GM21390 (cell line): Measurements from ENCODE around the gene GUSB.
"Not testable (repeated sequence)": the region's sequence is repeated elsewhere in the genome, so short reads cannot be mapped to it uniquely, and the experiment has no call there.

Source experiments
- ATAC-seq: cut with Tn5 transposase; IDR thresholded peaks from one replicate; pipeline ENCODE4 v1.9.1; 2021; ENCODE audit not compliant: unreplicated experiment

Gene GUSB

DNA sequence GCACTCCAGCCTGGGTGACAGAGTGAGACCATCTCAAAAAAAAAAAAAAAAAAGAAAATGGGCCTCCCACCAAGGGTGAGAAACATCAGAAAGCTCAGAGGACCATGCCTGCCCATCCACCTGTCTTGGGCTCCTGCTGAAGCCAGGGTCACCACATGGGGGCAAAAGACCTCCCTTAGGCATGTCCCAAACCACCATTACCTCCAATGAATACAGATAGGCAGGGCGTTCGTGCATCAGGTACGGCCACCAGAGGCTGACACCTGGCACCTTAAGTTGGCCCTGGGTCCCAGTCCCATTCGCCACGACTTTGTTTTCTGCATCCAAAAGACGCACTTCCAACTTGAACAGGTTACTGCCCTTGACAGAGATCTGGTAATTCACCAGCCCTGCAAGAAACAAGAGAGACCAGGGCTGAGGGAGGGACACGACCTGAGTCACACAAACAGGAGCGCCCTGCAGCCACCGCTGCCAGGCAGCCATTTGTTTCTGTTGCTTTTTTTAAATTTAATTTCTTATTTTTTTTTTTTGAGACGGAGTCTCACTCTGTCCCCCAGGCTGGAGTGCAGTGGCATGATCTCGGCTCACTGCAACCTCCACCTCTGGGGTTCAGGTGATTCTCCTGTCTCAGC, 6.1 kb downstream of the GUSB start:
- no peak for ATAC-seq

DNA sequence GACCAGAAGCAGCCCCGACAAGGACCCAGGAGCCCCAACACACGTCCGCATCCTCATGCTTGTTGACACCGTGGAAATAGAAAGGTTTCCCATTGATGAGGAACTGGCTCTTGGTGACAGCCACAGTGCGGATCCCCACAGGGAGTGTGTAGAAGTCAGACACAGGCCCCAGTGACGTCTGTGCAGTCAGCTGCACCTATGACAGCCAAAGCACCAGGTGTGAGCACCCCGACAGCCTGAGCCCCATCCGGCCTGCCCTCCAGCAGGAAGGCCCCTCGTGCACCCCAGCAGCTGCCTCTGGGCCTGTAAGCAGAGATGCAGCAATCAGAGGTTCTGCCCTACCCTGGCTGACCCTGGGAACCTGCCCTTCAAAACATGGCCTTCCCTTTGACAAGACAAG, 7.1 kb downstream of the GUSB start:
- ATAC-seq, result no peak

DNA sequence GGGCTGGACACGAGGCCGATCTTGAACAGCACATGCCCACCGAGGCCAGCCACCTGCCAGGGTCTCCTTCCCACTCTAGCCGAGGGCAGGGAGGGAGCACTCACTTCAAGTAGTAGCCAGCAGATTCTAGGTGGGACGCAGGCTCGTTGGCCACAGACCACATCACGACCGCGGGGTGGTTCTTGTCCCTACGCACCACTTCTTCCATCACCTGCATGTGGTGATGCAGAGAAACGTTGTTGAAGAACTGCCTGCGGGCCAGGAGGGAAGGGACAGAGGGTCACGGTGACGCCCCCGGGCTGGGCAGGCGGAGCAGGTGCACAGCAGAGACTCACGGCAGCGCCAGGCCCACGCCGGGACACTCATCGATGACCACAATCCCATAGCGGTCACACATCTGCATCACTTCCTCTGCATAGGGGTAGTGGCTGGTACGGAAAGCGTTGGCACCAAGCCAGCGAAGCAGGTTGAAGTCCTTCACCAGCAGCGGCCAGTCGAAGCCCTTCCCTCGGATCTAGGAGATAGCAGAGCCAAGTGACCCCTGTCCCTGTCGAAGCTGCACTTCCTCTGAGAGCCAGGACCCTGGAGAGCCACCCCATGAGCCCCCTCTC, 7.7 kb downstream of the GUSB start:
- no peak for ATAC-seq

DNA sequence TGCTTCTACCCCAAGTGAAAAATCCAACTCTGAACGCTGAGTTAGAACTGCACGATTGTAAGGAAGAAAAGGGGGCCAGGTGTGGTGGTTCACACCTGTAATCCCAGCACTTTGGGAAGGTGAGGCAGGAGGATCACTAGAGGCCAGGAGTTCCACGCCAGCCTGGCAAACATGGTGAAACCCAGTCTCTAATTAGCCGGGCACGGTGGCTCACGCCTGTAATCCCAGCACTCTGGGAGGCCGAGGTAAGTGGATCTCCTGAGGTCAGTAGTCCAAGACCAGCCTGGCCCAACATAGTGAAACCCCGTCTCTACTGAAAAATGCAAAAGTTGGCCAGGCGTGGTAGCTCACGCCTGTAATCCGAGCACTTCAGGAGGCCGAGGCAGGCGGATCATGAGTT, 9.0 kb downstream of the GUSB start:
- no peak for ATAC-seq

DNA sequence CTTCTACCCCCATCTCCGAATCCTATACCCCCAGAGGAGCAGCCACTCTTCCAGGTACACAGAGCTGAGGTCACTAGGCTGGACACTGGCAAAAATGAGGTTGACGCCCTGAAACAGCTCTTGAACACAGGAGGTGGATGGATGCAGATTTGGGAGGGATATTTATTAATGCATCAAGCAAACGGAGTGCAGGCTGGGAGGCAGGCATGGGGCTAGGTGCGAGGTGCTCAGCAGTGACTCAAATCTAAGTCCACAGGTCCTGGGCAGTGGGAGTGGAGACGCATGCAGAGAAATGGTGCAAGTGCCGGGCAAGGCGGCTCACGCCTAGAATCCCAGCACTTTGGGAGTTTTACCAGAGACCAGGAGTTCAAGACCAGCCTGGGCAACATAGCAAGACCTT, 11.0 kb downstream of the GUSB start:
- no peak for ATAC-seq

DNA sequence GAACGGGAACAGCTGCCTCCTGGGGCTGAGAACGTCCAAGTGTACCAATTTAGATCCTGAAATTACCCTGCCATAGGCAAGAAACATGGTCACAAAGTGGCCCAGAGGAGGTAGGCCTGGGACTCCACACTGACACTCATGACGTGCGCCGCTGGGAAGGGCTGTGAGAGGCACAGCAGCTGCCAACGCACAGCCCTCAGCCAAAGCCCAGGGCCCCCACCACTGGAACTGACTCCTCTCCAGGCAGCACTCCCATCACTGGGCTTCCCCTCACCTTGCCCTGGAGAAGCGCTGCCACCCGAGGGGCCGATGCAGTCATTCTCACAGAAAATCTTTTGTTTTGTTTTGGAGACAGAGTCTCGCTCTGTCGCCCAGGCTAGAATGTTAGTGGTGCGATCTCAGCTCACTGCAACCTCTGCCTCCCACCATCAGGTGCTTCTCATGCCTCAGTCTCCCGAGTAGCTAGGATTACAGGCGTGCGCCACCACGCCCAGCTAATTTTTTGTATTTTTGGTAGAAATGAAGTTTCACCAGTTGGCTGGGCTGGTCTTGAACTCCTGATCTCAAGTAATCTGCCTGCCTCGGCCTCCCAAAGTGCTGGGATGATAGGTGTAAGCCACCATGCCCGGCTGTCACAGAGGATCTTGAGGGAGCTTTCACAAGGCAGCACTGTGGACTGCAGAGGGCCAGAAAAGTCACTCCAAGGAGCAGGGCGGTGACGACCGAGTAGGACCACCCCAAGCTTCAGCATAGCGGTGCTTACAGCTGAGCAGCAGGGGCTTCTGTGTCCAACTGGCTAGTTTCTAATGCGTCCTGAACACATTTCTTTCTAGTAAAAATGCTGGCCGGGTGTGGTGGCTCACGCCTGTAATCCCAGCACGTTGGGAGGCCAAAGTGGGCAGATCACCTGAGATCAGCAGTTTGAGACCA, 13.5 kb downstream of the GUSB start:
- no peak for ATAC-seq

DNA sequence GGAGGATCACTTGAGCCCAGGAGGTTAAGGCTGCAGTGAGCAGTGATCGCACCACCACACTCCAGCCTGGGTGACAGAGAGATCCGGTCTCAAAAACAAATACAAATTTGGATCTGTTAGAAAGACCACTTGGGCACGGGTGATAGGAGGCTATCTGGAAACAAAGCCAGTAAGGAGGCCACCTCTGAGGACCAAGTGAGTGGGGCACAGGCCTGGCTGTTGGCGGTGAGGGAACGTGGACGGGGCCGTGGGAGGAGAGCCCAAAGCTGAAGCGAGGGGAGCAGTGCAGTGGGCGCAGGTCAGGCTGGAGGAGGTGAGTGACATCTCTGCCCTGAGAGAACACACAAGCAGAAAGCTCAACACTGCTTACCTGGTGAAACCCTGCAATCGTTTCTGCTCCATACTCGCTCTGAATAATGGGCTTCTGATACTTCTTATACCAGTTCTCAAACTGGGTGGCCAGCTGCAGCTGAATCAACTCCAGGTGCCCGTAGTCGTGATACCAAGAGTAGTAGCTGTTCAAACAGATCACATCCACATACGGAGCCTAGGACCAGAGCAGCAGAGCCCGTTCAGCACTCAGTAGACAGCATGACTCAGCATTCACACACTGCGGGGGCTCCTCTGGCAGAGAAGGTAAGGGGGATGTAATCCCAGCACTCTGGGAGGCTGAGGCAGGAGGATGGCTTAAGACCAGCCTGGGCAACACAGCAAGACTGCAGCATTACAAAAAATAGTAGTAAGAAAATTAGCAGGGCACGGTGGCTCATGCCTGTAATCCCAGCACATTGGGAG, 14.5 kb downstream of the GUSB start:
- ATAC-seq, result no peak

DNA sequence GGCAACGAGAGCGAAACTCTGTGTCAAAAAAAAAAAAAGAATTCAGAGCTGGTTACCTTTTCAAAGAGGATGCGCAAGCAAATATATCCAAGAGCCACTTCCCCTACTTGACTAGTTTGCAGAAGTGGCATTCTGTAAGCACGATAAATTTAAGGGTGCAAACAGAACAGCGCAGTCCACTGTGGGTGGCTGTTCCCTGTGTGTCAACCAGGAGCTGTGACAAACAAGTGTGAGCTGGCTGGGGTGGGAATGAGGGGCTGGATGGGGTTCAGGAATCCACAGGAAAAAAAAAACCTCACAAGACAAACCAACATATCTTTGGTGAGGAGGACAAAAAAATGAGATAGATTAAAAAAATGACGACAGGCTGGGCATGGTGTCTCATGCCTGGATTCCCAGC, 15.9 kb downstream of the GUSB start:
- ATAC-seq, result no peak

DNA sequence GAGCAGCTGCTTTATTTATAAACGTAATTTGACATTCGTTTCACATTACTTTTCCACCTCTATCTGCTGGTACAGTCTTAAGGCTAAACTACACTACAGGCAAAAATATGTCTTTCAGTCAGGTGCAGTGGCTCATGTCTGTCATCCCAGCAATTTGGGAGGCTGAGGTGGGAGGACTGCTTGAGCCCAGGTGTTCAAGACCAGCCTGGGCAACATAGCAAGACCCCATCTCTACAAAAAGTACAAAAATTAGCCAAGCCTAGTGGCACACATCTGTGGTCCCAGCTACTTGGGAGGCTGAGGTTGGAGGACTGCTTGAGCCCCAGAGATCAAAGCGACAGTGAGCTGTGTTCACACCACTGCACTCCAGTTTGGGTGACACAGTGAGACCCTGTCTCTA, 17.3 kb downstream of the GUSB start:
- not testable (repeated sequence) for ATAC-seq

DNA sequence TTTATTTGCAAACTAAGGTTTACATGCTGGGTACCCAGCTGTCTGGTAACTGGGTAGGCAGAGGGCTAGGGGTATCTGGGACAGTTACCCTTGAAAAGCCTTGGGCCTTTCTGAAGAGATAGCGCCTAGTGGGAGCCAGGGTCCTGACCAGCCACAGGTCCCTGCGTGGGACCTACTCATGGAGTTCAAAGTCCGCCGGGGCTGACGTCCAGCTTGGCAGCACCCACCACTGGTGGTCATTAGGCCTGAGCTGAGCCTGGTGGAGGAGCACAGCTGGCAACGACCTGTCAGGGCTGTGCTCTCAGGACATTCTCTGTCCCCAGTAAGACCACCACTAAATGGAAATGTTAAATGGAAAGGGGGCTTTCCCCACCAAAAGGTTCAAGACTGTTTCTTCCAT, 20.0 kb downstream of the GUSB start:
- ATAC-seq, result no peak

DNA sequence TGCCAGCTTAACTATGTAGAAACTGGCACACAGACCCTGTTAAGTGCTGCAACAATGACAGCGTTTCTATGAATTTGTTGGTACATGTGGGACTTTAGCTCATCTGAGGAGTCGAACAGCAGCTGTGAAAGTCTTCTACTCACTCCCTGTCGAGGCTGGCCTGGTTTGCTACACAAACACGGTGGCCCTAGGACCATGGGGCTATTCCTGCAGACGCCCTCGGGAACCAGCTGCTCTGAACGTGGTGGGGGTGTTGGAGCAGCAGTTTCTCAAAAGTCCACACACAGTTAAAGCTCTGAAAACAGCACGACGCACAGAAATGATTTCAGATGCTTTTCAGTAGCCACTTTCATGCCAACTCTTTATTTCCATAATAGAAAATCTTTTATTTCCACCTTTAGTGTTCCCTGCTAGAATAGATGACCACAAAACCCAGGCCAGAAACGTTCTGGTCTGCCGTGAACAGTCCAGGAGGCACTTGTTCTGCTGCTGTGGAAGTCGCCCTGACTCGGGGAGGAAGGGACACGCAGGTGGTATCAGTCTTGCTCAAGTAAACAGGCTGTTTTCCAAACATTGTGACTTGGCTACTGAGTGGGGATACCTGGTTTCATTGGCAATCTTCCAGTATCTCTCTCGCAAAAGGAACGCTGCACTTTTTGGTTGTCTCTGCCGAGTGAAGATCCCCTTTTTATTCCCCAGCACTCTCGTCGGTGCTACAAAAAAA, 21.5 kb downstream of the GUSB start:
- ATAC-seq, result no peak

DNA sequence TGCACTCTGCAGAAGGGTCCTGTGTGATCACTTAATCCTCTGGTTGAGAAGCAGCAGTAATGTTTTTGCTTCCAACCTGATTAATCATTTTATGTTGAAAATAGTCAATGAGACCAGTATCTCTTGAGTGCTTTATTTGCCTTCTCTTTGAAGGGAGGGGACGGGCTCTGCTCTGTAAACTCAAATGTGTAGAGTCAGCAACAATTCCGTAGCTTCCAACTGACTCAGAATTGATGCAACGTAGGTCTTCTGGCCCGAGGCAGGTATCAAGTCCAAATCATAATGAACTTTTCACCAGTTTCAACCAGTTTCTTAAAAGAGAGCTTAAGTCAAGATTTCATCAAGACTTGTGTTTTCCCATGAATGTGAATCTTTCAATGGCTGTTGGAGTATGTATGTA, 26.3 kb downstream of the GUSB start:
- ATAC-seq, result no peak

DNA sequence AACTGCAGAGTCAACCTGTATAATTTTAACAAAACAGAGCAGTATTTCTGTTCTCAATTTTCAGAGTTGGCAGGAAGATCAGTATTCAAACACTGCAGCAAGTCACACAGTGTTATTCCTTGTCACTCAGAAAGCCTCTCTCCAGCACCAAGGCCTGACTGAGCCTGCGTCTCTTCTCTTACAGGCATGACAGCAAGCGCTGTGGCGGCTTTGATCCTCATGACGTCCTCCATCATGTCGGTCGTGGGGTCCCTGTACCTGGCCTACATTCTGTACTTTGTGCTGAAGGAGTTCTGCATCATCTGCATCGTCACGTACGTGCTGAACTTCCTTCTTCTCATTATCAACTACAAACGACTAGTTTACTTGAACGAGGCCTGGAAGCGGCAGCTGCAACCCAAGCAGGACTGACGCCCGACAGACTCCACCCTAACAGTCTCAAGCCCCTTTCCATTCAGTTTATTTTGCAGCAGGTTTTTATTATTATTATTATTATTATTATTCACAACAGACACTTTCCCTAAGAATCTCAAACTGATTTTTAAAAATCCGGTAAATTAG, 28.0 kb downstream of the GUSB start:
- no peak for ATAC-seq

DNA sequence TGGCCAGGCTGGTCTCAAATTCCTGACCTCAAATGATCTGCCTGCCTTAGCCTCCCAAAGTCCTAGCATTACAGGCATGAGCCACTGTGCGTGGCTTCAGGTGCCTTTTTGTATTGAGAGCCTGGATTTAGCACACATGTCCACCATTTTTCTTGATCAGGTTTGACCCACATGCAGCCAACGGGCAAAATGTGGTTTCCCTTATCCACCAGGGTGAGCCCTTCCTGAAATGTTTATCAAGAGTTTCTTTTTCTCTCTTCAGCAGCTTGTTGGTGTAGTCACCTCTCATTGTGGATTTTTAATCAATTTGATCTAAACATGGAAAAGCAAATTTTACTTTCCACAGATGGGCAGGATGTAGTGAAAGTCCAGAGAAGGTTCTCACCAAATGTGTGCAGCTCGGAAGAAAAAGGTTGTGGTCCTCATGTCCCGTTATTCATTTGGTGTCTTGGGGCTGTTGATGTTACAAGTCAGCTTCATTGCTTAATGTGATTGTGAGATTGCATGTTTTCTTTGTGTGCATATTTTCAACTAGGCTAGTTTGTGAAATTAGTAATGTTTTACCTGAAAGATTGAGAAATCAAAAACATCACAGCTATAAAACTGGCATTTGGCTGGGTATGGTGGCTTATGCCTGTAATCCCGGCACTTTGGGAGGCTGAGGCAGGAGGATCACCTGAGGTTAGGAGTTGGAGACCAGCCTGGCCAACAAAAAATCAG, 28.9 kb downstream of the GUSB start:
- ATAC-seq, result no peak

DNA sequence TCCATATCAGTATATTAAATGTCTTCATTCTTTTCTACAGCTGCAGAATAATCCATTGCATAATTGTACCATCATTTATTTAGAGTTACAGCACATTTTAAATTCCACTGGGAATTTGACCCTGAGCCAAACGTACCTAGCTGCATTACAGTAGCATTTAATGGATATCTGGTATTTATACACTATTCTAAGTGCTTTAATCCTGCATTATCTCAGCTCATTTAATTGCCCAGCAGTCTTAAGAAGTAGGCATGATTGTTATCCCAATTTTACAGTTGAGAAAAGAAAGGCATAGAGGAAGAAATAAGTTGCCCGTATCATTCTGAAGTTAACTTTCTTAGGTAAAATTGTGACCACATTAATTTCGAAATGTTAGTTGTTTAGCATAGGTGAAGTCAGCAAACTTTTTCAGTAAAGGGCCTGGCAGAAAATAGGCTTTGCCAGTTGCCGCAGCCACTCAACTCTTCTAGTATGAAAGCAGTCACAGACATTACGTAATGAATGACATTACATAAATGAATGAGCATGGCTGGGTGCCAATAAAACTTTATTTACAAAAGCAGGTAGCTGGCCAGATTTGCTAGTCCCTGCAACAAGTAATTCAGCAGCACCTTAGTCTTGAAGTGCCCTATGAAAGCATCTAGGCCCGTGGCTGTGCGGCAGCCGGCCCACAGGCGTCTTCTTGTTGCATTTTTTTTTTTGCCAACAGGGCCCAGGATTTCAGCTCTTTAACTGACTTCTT, 30.0 kb downstream of the GUSB start:
- ATAC-seq, result no peak

DNA sequence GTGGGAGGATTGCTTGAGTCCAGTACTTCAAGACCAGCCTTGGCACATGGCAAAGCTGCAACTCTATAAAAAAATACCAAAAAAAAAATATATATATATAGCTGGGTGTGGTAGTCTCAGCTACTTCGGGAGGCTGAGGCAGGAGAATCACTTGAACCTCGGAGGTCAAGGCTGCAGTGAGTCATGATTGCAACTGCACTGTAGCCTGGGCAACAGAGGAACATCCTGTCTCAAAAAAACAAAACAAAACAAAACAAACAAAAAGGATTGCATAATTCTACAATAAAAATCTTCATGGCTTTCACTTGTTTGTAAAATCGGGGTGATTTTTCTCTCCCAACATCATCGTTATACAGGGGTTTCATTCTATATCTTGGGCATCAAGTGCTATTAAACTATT, 35.1 kb downstream of the GUSB start:
- ATAC-seq, result no peak

DNA sequence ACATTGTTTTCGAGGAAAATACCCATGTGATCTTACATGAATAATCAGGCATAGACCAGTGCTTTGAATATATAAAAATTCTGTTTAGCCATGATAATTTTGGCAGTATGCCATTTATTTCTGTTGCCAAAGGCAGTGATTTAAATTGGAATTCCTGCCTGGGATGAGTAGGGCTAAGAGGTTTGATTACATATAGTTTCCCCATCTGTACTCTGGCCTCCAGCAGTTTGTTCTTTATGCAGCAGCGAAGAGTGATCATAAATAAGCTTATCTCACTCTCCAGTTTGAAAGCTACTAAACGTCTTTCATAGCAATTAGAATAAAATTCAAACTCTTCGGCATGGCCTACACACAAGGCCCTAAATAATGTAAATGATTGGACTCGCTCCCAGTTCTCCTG, 36.2 kb downstream of the GUSB start:
- ATAC-seq, result not testable (repeated sequence)

DNA sequence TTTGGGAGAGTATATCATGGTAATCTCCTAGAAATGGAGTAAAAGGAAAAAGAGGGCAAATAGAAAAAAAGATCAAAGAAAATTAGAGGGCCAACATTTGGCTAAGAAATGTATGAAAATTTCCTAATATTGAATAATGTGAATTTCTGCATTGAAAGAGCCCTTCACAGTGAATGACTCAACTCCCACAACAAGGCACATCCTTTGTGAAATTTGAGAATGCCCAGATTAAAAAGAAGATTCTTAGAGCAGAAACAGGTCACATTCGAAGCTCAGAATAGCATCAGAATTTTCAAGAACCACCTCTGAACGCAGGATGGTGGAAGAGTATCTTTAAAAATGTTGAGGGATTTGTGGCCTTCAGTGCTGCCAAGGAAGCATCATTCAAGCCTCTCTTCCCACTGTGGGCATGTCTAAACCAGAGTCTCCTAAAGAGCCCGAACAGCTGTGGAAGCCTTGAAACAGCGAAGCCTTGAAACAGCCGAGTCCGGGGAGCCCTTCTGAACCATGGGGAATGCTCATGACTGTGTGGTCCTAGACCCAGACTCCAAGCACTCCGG, 43.6 kb downstream of the GUSB start:
- ATAC-seq, result no peak

DNA sequence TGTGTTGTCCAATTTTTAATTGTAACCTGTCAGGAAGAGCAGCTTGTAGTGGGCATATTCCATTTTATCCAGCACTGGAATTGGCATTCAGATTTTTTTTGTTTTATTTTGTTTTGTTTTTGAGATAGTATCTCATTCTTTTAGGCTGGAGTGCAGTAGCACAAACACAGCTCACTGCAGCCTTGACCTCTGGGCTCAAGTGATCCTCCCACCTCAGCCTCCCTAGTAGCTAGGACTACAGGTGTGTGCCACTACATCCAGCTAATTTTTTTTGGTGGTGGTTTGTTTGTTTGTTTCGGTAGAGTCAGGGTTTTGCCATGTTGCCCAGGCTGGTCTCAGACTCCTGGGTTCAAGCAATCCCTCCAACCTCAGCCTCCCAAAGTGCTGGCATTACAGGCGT, 44.7 kb downstream of the GUSB start:
- ATAC-seq, result no peak
